ENCODE results near the gene CLK2. TPM values are rescaled to one million over a fixed set of nuclear protein-coding genes. Genes with fewer than 3 reads are reported as not detected.
A peak's percentile ranks its signal among the peaks of the same experiment; 100 is the strongest.

The CLK2 gene
- total RNA-seq, 4 donors from 2014 or later = 31.9 to 92.9 (median 51.5) TPM

- Histone ChIP-seq H3K4me1 (no peaks in the 10 kb centered on the region), H3K36me3 (no peaks in the 10 kb centered on the region), H3K4me3 (no peak overlapping the region), H3K9me3 (no peaks in the 10 kb centered on the region), H3K27ac (no peak overlapping the region), H3K27me3 (no peaks in the 10 kb centered on the region)
- intact Hi-C loops (cut with DNase I; ENCODE audit: low total_unique reads) = no loop called here
- no peak for DNase-seq
- no peak for TF ChIP-seq POLR2A (IDR thresholded peaks at IDR 0.05)
- TF ChIP-seq CTCF (IDR thresholded peaks at IDR 0.05) = no peak
- no peak for TF ChIP-seq POLR2AphosphoS5 (IDR thresholded peaks at IDR 0.05)
- TF ChIP-seq EP300 (IDR thresholded peaks at IDR 0.05; ENCODE audit: low read depth) = no peak
- in situ Hi-C loops (cut with MboI; ENCODE audit: low pct_ligation_motif_present in 1 of 4, low pct_unique_long_range_greater_than_20kb in 1 of 4, low sequenced_read_pairs in 3 of 4) = no loop called here
- 95% methylated on average over 12 of the region's 12 CpGs; no CpG with 5 or more reads in 1 of the 2 donors for WGBS, 2 donors (ENCODE audit: low coverage in 1 of 2)
Observed at GRCh38 chr1:155284476-155284875, 11.2 kb upstream of the CLK2 start.

- Histone ChIP-seq H3K27me3 (no peaks in the 10 kb centered on the region), H3K27ac (no peak overlapping the region), H3K36me3 (no peaks in the 10 kb centered on the region), H3K4me1 (peaks cover 0 to 12% (median 11%) of the 10 kb centered on the region in 4 donors), H3K9me3 (no peaks in the 10 kb centered on the region), H3K4me3 (no peak overlapping the region)
- in situ Hi-C loops (cut with MboI; ENCODE audit: low pct_ligation_motif_present in 1 of 4, low pct_unique_long_range_greater_than_20kb in 1 of 4, low sequenced_read_pairs in 3 of 4) (no loop called here), intact Hi-C loops (cut with DNase I; ENCODE audit: low total_unique reads) (no loop called here)
- 85 to 94% methylated on average over 5 to 28 of the region's 29 CpGs for WGBS, 2 donors (ENCODE audit: low coverage in 1 of 2)
- no peak for DNase-seq
- TF ChIP-seq POLR2A (IDR thresholded peaks at IDR 0.05) (no peak), CTCF (IDR thresholded peaks at IDR 0.05) (no peak), POLR2AphosphoS5 (IDR thresholded peaks at IDR 0.05) (no peak), EP300 (IDR thresholded peaks at IDR 0.05; ENCODE audit: low read depth) (no peak)
Observed at GRCh38 chr1:155282488-155283091, 9.3 kb upstream of the CLK2 start.

GRCh38 chr1:155279268-155279667, 6.0 kb upstream of the CLK2 start:
- no peak overlapping the region for H3K4me3 ChIP-seq
- H3K27ac ChIP-seq = no peak overlapping the region
- no peaks in the 10 kb centered on the region for H3K36me3 ChIP-seq
- H3K27me3 ChIP-seq = no peaks in the 10 kb centered on the region
- in situ Hi-C loops (cut with MboI; ENCODE audit: low pct_ligation_motif_present in 1 of 4, low pct_unique_long_range_greater_than_20kb in 1 of 4, low sequenced_read_pairs in 3 of 4) (loop anchor here in 3 of 4 donors (5.0 to 10.0 kb wide), 2 partner anchors 43 to 46 kb away; partner anchors contain the start of gene RUSC1 (in 3 of the 3)), intact Hi-C loops (cut with DNase I; ENCODE audit: low total_unique reads) (loop anchor here (5.0 kb wide), 1 partner anchor 43 kb away; the partner anchor contains the start of gene RUSC1)
- TF ChIP-seq POLR2AphosphoS5 (IDR thresholded peaks at IDR 0.05) (no peak), CTCF (IDR thresholded peaks at IDR 0.05) (no peak), EP300 (IDR thresholded peaks at IDR 0.05; ENCODE audit: low read depth) (no peak), POLR2A (IDR thresholded peaks at IDR 0.05) (no peak)
- no peak for DNase-seq
- H3K9me3 ChIP-seq = no peaks in the 10 kb centered on the region
- peaks cover 5 to 18% (median 14%) of the 10 kb centered on the region in 4 donors for H3K4me1 ChIP-seq
- 60 to 79% methylated on average over 1 to 2 of the region's 2 CpGs for whole genome bisulfite sequencing, 2 donors (ENCODE audit: low coverage in 1 of 2)

- intact Hi-C loops (cut with DNase I; ENCODE audit: low total_unique reads) = loop anchor here (5.0 kb wide), 1 partner anchor 44 kb away; the partner anchor contains the start of gene RUSC1
- H3K36me3 ChIP-seq = no peaks in the 10 kb centered on the region
- no peaks in the 10 kb centered on the region for H3K9me3 ChIP-seq
- no peaks in the 10 kb centered on the region for H3K27me3 ChIP-seq
- TF ChIP-seq CTCF (IDR thresholded peaks at IDR 0.05) = peak in 2 of 5 experiments; percentile 0 to 2
- no peak for TF ChIP-seq POLR2A (IDR thresholded peaks at IDR 0.05)
- H3K27ac ChIP-seq = peak overlapping the region in 1 of 4 donors; percentile 86
- DNase-seq = no peak
- 59 to 63% methylated on average over 9 to 10 of the region's 10 CpGs for WGBS, 2 donors (ENCODE audit: low coverage in 1 of 2)
- in situ Hi-C loops (cut with MboI; ENCODE audit: low pct_ligation_motif_present in 1 of 4, low pct_unique_long_range_greater_than_20kb in 1 of 4, low sequenced_read_pairs in 3 of 4) = loop anchor here in 3 of 4 donors (5.0 to 10.0 kb wide), 2 partner anchors 44 to 46 kb away; partner anchors contain the start of gene RUSC1 (in 3 of the 3)
- peak overlapping the region in 1 of 4 donors; percentile 90 for H3K4me3 ChIP-seq
- peaks cover 5 to 22% (median 18%) of the 10 kb centered on the region in 4 donors for H3K4me1 ChIP-seq
Observed at GRCh38 chr1:155278689-155279160, 5.4 kb upstream of the CLK2 start.

Measured in transverse colon (tissue), 4 donors.